Measurements from ENCODE around the gene MAP7D3. TPM values are rescaled to one million over a fixed set of nuclear protein-coding genes. Genes with fewer than 3 reads are reported as not detected.

Gene MAP7D3
- total and polyA plus RNA-seq, 10 of the 15 experiments (the other 5 are each of a cell fraction or from before 2014, with no cell fraction given): 9.1 to 24.0 (median 11.0) TPM

GRCh38 chrX:136266828-136267227 is 15.6 kb upstream of the MAP7D3 start:
- 45% methylated on average over 1 of the region's 1 CpG for WGBS (ENCODE audit: insufficient coverage, insufficient replicate concordance, low lambda C conversion rate, missing lambda C conversion rate)
- Histone ChIP-seq H3K9ac (ENCODE audit: control insufficient read depth, insufficient read depth, low read length) (no peak overlapping the region), H3K36me3 (ENCODE audit: control insufficient read depth in 2 of 2, insufficient read depth in 2 of 2, low read length in 1 of 2) (no peaks in the 10 kb centered on the region), H4K20me1 (ENCODE audit: control insufficient read depth, insufficient read depth) (no peaks in the 10 kb centered on the region), H3K27ac (ENCODE audit: control insufficient read depth, insufficient read depth) (no peak overlapping the region), H3K4me1 (ENCODE audit: control insufficient read depth, insufficient read depth, low read length) (no peaks in the 10 kb centered on the region; the same call in 1 of the 2 replicates), H3K9me3 (replicated peaks; ENCODE audit: control insufficient read depth, insufficient read depth, low read length) (no peaks in the 10 kb centered on the region), H3K27me3 (replicated peaks in 1 of 2; ENCODE audit: control insufficient read depth in 2 of 2, insufficient read depth in 2 of 2, low read length in 1 of 2) (no peaks in the 10 kb centered on the region), H3K4me3 (no peak overlapping the region), H3K4me2 (ENCODE audit: control insufficient read depth, insufficient read depth) (no peak overlapping the region), H3K79me2 (ENCODE audit: control insufficient read depth, insufficient read depth, low read length) (no peaks in the 10 kb centered on the region), H2AFZ (ENCODE audit: control insufficient read depth, low read depth, low read length) (no peak overlapping the region)
- ATAC-seq (no peak), FAIRE-seq (no peak), DNase-seq (ENCODE audit: low read depth, low spot score) (no peak)
- ChIA-PET RAD21 (ENCODE audit: unreplicated experiment) (interaction anchor here (0.8 to 6.2 kb wide), 2 partner anchors 104 to 237 kb away, joined by 3 to 62 read pairs; no protein-coding TSS in a partner anchor), CTCF (interaction anchor here (0.9 to 4.3 kb wide), 5 partner anchors 15 to 238 kb away, joined by 3 to 103 read pairs (median 14); partner anchors contain the start of gene MAP7D3), SMC1A (ENCODE audit: uncharacterized antibody, unreplicated experiment) (interaction anchor here (0.6 to 4.3 kb wide), 5 partner anchors 11 to 431 kb away, joined by 3 to 42 read pairs (median 4); no protein-coding TSS in a partner anchor), POLR2A (no interaction called here)
- TF ChIP-seq IRF4 (IDR thresholded peaks at IDR 0.05; ENCODE audit: low read depth, low read length) (no peak), GATAD2B (conservative IDR thresholded peaks at IDR 0.05; ENCODE audit: low read depth) (no peak), SKIL (IDR thresholded peaks at IDR 0.05; ENCODE audit: low read depth, poor library complexity, severe bottlenecking) (no peak)
- intact Hi-C loops (cut with micrococcal nuclease; ENCODE audit: unreplicated experiment) (no loop called here), in situ Hi-C loops (cut with MboI) (loop anchor here (10.0 kb wide), 2 partner anchors 232 to 428 kb away; no protein-coding TSS in a partner anchor)
- BruUV-seq (replicated peaks): no TSS peak

- H3K4me3 ChIP-seq: no peak overlapping the region
- no peaks in the 10 kb centered on the region for H3K9me3 ChIP-seq (replicated peaks; ENCODE audit: control insufficient read depth, insufficient read depth, low read length)
- H3K79me2 ChIP-seq (ENCODE audit: control insufficient read depth, insufficient read depth, low read length): no peaks in the 10 kb centered on the region
- no peak overlapping the region for H3K4me2 ChIP-seq (ENCODE audit: control insufficient read depth, insufficient read depth)
- ATAC-seq: no peak
- no TSS peak for BruUV-seq (replicated peaks)
- no peak for FAIRE-seq
- intact Hi-C loops (cut with micrococcal nuclease; ENCODE audit: unreplicated experiment) (no loop called here), in situ Hi-C loops (cut with MboI) (loop anchor here (10.0 kb wide), 2 partner anchors 228 to 432 kb away; no protein-coding TSS in a partner anchor)
- ChIA-PET SMC1A (ENCODE audit: uncharacterized antibody, unreplicated experiment) (no interaction called here), CTCF (no interaction called here), RAD21 (ENCODE audit: unreplicated experiment) (no interaction called here), POLR2A (no interaction called here)
- H3K4me1 ChIP-seq (ENCODE audit: control insufficient read depth, insufficient read depth, low read length): no peaks in the 10 kb centered on the region
- no peaks in the 10 kb centered on the region for H4K20me1 ChIP-seq (ENCODE audit: control insufficient read depth, insufficient read depth)
- H3K27me3 ChIP-seq (replicated peaks in 1 of 2; ENCODE audit: control insufficient read depth in 2 of 2, insufficient read depth in 2 of 2, low read length in 1 of 2): no peaks in the 10 kb centered on the region
- H2AFZ ChIP-seq (ENCODE audit: control insufficient read depth, low read depth, low read length): no peak overlapping the region
- no peaks in the 10 kb centered on the region for H3K36me3 ChIP-seq (ENCODE audit: control insufficient read depth in 2 of 2, insufficient read depth in 2 of 2, low read length in 1 of 2)
- no peak overlapping the region for H3K9ac ChIP-seq (ENCODE audit: control insufficient read depth, insufficient read depth, low read length)
- DNase-seq (ENCODE audit: low read depth, low spot score): no peak
- no peak overlapping the region for H3K27ac ChIP-seq (ENCODE audit: control insufficient read depth, insufficient read depth)
- 34% methylated on average over 7 of the region's 7 CpGs for WGBS (ENCODE audit: insufficient coverage, insufficient replicate concordance, low lambda C conversion rate, missing lambda C conversion rate)
- TF ChIP-seq SIX5 (IDR thresholded peaks at IDR 0.05; ENCODE audit: low read depth, low read length, severe bottlenecking): no peak
- TF ChIP-seq, protein P1, sequence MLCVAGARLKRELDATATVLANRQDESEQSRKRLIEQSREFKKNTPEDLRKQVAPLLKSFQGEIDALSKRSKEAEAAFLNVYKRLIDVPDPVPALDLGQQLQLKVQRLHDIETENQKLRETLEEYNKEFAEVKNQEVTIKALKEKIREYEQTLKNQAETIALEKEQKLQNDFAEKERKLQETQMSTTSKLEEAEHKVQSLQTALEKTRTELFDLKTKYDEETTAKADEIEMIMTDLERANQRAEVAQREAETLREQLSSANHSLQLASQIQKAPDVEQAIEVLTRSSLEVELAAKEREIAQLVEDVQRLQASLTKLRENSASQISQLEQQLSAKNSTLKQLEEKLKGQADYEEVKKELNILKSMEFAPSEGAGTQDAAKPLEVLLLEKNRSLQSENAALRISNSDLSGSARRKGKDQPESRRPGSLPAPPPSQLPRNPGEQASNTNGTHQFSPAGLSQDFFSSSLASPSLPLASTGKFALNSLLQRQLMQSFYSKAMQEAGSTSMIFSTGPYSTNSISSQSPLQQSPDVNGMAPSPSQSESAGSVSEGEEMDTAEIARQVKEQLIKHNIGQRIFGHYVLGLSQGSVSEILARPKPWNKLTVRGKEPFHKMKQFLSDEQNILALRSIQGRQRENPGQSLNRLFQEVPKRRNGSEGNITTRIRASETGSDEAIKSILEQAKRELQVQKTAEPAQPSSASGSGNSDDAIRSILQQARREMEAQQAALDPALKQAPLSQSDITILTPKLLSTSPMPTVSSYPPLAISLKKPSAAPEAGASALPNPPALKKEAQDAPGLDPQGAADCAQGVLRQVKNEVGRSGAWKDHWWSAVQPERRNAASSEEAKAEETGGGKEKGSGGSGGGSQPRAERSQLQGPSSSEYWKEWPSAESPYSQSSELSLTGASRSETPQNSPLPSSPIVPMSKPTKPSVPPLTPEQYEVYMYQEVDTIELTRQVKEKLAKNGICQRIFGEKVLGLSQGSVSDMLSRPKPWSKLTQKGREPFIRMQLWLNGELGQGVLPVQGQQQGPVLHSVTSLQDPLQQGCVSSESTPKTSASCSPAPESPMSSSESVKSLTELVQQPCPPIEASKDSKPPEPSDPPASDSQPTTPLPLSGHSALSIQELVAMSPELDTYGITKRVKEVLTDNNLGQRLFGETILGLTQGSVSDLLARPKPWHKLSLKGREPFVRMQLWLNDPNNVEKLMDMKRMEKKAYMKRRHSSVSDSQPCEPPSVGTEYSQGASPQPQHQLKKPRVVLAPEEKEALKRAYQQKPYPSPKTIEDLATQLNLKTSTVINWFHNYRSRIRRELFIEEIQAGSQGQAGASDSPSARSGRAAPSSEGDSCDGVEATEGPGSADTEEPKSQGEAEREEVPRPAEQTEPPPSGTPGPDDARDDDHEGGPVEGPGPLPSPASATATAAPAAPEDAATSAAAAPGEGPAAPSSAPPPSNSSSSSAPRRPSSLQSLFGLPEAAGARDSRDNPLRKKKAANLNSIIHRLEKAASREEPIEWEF (IDR thresholded peaks at IDR 0.05; ENCODE audit: insufficient replicate concordance, low read depth, low read length): no peak
- no peak for TF ChIP-seq RAD51 (IDR thresholded peaks at IDR 0.05)
- no peak for TF ChIP-seq YY1 (IDR thresholded peaks at IDR 0.05; ENCODE audit: low read depth, low read length)
Observed at GRCh38 chrX:136262812-136263315, 11.7 kb upstream of the MAP7D3 start.

All from GM12878 (cell line).